H1 (cell line): ENCODE measurements around the gene COL12A1. TPM values are rescaled to one million over a fixed set of nuclear protein-coding genes. Genes with fewer than 3 reads are reported as not detected.

Source experiments
- CREB1 ChIP-seq: IDR thresholded peaks from 2 replicates; pipeline ENCODE4 v1.6.1; 2012; ENCODE audit warnings: inconsistent platforms
- CTBP2 ChIP-seq: IDR thresholded peaks from 2 replicates; pipeline ENCODE4 v1.7.0; 2011; ENCODE audit warnings: borderline replicate concordance, mild to moderate bottlenecking, moderate library complexity, mixed read lengths, low read length; ENCODE audit not compliant: insufficient read depth, insufficient read length
- HDAC2 ChIP-seq, 2 experiments: fragments of 300-600 bp in 1 of 2; sonication (generic) in 1 of 2; IDR thresholded peaks; 2 replicates each; pipeline ENCODE4 v1.6.1; 2011 to 2012; ENCODE audit warnings: low read depth in 2 of 2, low read length in 2 of 2, mild to moderate bottlenecking in 2 of 2, moderate library complexity in 2 of 2, borderline replicate concordance in 1 of 2, inconsistent platforms in 1 of 2
- NANOG ChIP-seq: IDR thresholded peaks from 2 replicates; pipeline ENCODE4 v1.6.1; 2011; ENCODE audit warnings: low read length, low read depth, mild to moderate bottlenecking, inconsistent platforms; ENCODE audit not compliant: insufficient read depth, poor library complexity, severe bottlenecking
- SIX5 ChIP-seq: IDR thresholded peaks from 2 replicates; pipeline ENCODE4 v1.6.1; 2011; ENCODE audit warnings: mild to moderate bottlenecking, low read depth, low read length
- polyA plus RNA-seq, 7 experiments: library from polyadenylated mRNA; depleted of rRNA in 3 of 7; stranded (reverse) in 5 of 7; unstranded in 2 of 7; fragments of >200 nt in 5 of 7; fragments of 200-250 nt in 2 of 7; gene quantifications; 1 replicate in 5 of 7; 2 replicates in 1 of 7; 4 replicates in 1 of 7; pipeline versions ENCODE4 v1.2.1 to v1.2.3, GENCODE V29; 2011 to 2013; ENCODE audit warnings: missing spikeins in 2 of 7, mixed read lengths in 2 of 7
- total RNA-seq: library from RNA; stranded (reverse); fragmentation: NEBNext Ultra II Directional; extraction: Animal tissue kit (Norgen Biotek cat#: 25700); gene quantifications from 2 replicates; pipeline ENCODE4 v1.2.1, GENCODE V29; 2021

COL12A1 gene
- total and polyA plus RNA-seq, 2 of the 8 experiments (the other 6 are each of a cell fraction or from before 2014, with no cell fraction given): 1.4 to 4.7 TPM

- TF ChIP-seq CREB1: no peak
- no peak for TF ChIP-seq SIX5
- no peak for TF ChIP-seq CTBP2
- no peak for TF ChIP-seq NANOG
- TF ChIP-seq HDAC2 (IDR thresholded peaks at IDR 0.05; ENCODE audit: borderline replicate concordance in 1 of 2, low read depth in 2 of 2, low read length in 2 of 2): no peak
Measured at GRCh38 chr6:75156186-75156878, 49.5 kb downstream of the COL12A1 start (continued).
